ENCODE results near the gene ZBTB40.

DNA sequence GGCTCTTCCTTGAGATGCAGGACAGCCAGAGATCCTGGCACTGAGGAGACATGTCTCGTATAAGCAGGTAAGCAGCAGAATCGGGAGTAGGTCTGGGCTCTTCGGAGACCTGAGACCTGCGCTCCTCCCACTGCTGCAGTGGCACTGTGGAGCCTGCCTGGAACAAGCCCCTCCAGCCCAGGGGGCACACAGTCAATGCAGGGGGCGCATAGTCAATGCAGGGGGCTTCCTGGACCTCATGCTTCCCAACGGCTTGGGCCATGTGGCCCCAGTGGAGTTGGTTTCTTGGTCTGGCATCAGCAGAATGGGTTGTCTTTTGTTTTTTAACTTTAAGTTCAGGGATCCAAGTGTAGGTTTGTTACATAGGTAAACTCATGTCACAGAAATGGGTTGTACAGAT, 83.7 kb downstream of the ZBTB40 start:
- TF ChIP-seq, protein P1, sequence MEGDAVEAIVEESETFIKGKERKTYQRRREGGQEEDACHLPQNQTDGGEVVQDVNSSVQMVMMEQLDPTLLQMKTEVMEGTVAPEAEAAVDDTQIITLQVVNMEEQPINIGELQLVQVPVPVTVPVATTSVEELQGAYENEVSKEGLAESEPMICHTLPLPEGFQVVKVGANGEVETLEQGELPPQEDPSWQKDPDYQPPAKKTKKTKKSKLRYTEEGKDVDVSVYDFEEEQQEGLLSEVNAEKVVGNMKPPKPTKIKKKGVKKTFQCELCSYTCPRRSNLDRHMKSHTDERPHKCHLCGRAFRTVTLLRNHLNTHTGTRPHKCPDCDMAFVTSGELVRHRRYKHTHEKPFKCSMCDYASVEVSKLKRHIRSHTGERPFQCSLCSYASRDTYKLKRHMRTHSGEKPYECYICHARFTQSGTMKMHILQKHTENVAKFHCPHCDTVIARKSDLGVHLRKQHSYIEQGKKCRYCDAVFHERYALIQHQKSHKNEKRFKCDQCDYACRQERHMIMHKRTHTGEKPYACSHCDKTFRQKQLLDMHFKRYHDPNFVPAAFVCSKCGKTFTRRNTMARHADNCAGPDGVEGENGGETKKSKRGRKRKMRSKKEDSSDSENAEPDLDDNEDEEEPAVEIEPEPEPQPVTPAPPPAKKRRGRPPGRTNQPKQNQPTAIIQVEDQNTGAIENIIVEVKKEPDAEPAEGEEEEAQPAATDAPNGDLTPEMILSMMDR (IDR thresholded peaks at IDR 0.05), result no peak
- no peak for TF ChIP-seq POLR2A (IDR thresholded peaks at IDR 0.05)
